Neural cell (in vitro differentiated cells): ENCODE measurements around the gene ADCK2. TPM values are rescaled to one million over a fixed set of nuclear protein-coding genes. Genes with fewer than 3 reads are reported as not detected.

Experiments used
- H2AFZ ChIP-seq: fragments of 200-600, 300-800 bp; sonication (generic), shearing (Covaris generic); 2 replicates; pipeline ENCODE4 v1.6.0; 2014; ENCODE audit warnings: low read depth, mild to moderate bottlenecking, antibody characterized with exemption, low read length, moderate library complexity
- H3F3A ChIP-seq: fragments of 200-600 bp; shearing (Covaris generic); 2 replicates; pipeline ENCODE4 v1.6.1; 2016; ENCODE audit warnings: mild to moderate bottlenecking, moderate library complexity, mixed read lengths, antibody characterized with exemption, low read length; ENCODE audit not compliant: insufficient read depth, poor library complexity, severe bottlenecking
- H3K27ac ChIP-seq: fragments of 200-600, 300-800 bp; sonication (generic), shearing (Covaris generic); 2 replicates; pipeline ENCODE4 v1.5.1; 2014; ENCODE audit warnings: mild to moderate bottlenecking, low read length, moderate library complexity
- H3K27me3 ChIP-seq: fragments of 300-800, 200-600 bp; sonication (generic), shearing (Covaris generic); 2 replicates; pipeline ENCODE4 v1.6.0; 2014; ENCODE audit warnings: mild to moderate bottlenecking, low read depth, low read length, moderate library complexity; ENCODE audit not compliant: insufficient read depth
- H3K36me3 ChIP-seq: fragments of 300-800, 200-600 bp; sonication (generic), shearing (Covaris generic); 2 replicates; pipeline ENCODE4 v1.5.1; 2014; ENCODE audit warnings: mild to moderate bottlenecking, antibody characterized with exemption, low read length, moderate library complexity; ENCODE audit not compliant: insufficient read depth
- H3K4me2 ChIP-seq: fragments of 300-800, 200-600 bp; sonication (generic), shearing (Covaris generic); 2 replicates; pipeline ENCODE4 v1.6.0; 2014; ENCODE audit warnings: mild to moderate bottlenecking, low read length
- H3K4me3 ChIP-seq: fragments of 300-800, 200-600 bp; sonication (generic), shearing (Covaris generic); 2 replicates; pipeline ENCODE4 v1.5.1; 2014; ENCODE audit warnings: mild to moderate bottlenecking, low read length, moderate library complexity
- H3K79me2 ChIP-seq: fragments of 200-600 bp; shearing (Covaris generic); replicated peaks from 2 replicates; pipeline ENCODE4 v1.6.0; 2014; ENCODE audit warnings: mild to moderate bottlenecking, low read length, moderate library complexity; ENCODE audit not compliant: insufficient read depth
- H3K9ac ChIP-seq: fragments of 300-800, 200-600 bp; sonication (generic), shearing (Covaris generic); 2 replicates; pipeline ENCODE4 v1.6.1; 2016; ENCODE audit warnings: mild to moderate bottlenecking, low read length, mixed read lengths
- H3K9me2 ChIP-seq: fragments of 200-600 bp; shearing (Covaris generic); 2 replicates; pipeline ENCODE4 v1.6.1; 2016; ENCODE audit warnings: mild to moderate bottlenecking, low read length, mixed read lengths; ENCODE audit not compliant: insufficient read depth
- H3K9me3 ChIP-seq: fragments of 200-600, 300-800 bp; sonication (generic), shearing (Covaris generic); 2 replicates; pipeline ENCODE4 v1.6.1; 2016; ENCODE audit warnings: mild to moderate bottlenecking, mixed run types, low read length, moderate library complexity, mixed read lengths
- H4K20me1 ChIP-seq: fragments of 200-600 bp; shearing (Covaris generic); 2 replicates; pipeline ENCODE4 v1.6.1; 2016; ENCODE audit warnings: mild to moderate bottlenecking, mixed run types; ENCODE audit not compliant: insufficient read depth
- EP300 ChIP-seq: fragments of 450-650 bp; conservative IDR thresholded peaks from 2 replicates; pipeline ENCODE4 v1.6.1; 2014; ENCODE audit warnings: antibody characterized with exemption, mild to moderate bottlenecking, moderate library complexity; ENCODE audit not compliant: poor library complexity, severe bottlenecking
- EZH2 ChIP-seq: fragments of 200-600, 300-800 bp; shearing (Covaris generic), sonication (generic); IDR thresholded peaks from 2 replicates; pipeline ENCODE4 v1.6.1; 2014; ENCODE audit warnings: antibody characterized with exemption, low read length, borderline replicate concordance, mild to moderate bottlenecking; ENCODE audit not compliant: insufficient read depth, poor library complexity, severe bottlenecking
- MXI1 ChIP-seq: fragments of 450-650 bp; conservative IDR thresholded peaks from 2 replicates; pipeline ENCODE4 v1.6.1; 2014; ENCODE audit warnings: antibody characterized with exemption, mild to moderate bottlenecking; ENCODE audit not compliant: poor library complexity, severe bottlenecking
- POLR2AphosphoS5 ChIP-seq: IDR thresholded peaks from 2 replicates; pipeline ENCODE4 v1.6.1; 2012
- RAD21 ChIP-seq: fragments of 450-650 bp; conservative IDR thresholded peaks from 2 replicates; pipeline ENCODE4 v1.6.1; 2014; ENCODE audit warnings: antibody characterized with exemption, mild to moderate bottlenecking, moderate library complexity
- SMC3 ChIP-seq: fragments of 450-650 bp; conservative IDR thresholded peaks from 2 replicates; pipeline ENCODE4 v1.6.1; 2014; ENCODE audit warnings: antibody characterized with exemption, mild to moderate bottlenecking, moderate library complexity; ENCODE audit not compliant: poor library complexity
- TAF1 ChIP-seq: IDR thresholded peaks from 2 replicates; pipeline ENCODE4 v1.6.1; 2012; ENCODE audit warnings: low read depth
- polyA plus RNA-seq: library from polyadenylated mRNA; depleted of rRNA; stranded (reverse); fragments of >200 nt; gene quantifications from 2 replicates; pipeline ENCODE4 v1.2.3, GENCODE V29; 2014
- TF ChIP-seq, protein P1 (sequence below): fragments of 450-650 bp; IDR thresholded peaks from 2 replicates; pipeline ENCODE4 v1.5.1; 2014; ENCODE audit warnings: antibody characterized with exemption, mild to moderate bottlenecking, moderate library complexity; ENCODE audit not compliant: poor library complexity, severe bottlenecking

The ADCK2 gene
- polyA plus RNA-seq, 1 donor from 2014 or later = 20.2 TPM

DNA sequence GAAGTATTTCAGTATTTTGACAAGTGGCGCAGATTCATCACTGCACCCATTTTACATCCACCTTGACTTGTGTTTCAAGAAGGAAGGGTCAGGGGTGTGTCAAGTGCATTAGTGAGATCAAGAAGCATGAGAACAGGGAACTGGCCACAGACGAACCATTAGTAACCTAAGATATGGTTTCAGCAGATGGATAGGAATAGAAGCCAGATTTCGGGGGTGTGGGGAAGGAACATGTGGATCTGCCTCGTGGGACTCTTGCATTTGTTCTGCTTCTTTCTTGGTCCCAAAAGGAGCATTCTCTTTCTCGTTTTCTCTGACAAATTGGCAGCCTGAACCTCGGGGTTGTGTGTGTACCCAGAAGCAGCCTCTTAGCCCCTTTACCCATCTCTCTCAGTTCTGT lies 41.7 kb upstream of the ADCK2 start:
- no peak overlapping the region for H3K4me3 ChIP-seq
- H3F3A ChIP-seq = no peaks in the 10 kb centered on the region
- no peaks in the 10 kb centered on the region for H4K20me1 ChIP-seq
- no peak overlapping the region for H3K27ac ChIP-seq
- TF ChIP-seq SMC3 = no peak
- TF ChIP-seq, protein P1, sequence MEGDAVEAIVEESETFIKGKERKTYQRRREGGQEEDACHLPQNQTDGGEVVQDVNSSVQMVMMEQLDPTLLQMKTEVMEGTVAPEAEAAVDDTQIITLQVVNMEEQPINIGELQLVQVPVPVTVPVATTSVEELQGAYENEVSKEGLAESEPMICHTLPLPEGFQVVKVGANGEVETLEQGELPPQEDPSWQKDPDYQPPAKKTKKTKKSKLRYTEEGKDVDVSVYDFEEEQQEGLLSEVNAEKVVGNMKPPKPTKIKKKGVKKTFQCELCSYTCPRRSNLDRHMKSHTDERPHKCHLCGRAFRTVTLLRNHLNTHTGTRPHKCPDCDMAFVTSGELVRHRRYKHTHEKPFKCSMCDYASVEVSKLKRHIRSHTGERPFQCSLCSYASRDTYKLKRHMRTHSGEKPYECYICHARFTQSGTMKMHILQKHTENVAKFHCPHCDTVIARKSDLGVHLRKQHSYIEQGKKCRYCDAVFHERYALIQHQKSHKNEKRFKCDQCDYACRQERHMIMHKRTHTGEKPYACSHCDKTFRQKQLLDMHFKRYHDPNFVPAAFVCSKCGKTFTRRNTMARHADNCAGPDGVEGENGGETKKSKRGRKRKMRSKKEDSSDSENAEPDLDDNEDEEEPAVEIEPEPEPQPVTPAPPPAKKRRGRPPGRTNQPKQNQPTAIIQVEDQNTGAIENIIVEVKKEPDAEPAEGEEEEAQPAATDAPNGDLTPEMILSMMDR = no peak
- no peak for TF ChIP-seq EP300
- TF ChIP-seq TAF1 = no peak
- no peak for TF ChIP-seq RAD21
- peaks cover 11% of the 10 kb centered on the region for H3K79me2 ChIP-seq
- no peak overlapping the region for H3K9ac ChIP-seq
- no peaks in the 10 kb centered on the region for H3K9me2 ChIP-seq
- no peak overlapping the region for H2AFZ ChIP-seq
- no peaks in the 10 kb centered on the region for H3K27me3 ChIP-seq
- no peak overlapping the region for H3K4me2 ChIP-seq
- no peaks in the 10 kb centered on the region for H3K36me3 ChIP-seq
- H3K9me3 ChIP-seq = no peaks in the 10 kb centered on the region

DNA sequence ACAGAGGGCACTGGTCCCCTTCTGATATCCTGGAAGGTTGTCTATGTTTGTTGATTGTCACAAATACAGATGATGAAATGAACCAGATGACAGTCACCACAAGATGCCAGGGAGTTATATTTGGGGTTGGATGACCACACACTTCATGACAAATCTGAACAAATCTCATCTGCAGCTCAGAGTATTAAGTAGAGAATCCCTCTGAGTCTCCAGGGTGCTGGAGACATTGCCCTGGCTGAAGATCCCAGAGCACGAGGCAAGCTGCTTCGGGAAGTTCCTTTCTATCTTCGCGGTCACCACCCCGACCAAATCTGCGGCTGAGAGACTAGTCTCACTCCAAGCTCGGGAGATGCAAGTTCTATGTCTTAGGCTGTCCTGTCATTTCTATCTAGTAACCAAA lies 41.1 kb upstream of the ADCK2 start:
- no peak overlapping the region for H2AFZ ChIP-seq
- no peak for TF ChIP-seq MXI1
- TF ChIP-seq RAD21 = no peak
- TF ChIP-seq TAF1 = no peak
- TF ChIP-seq EZH2 = no peak
- no peak for TF ChIP-seq POLR2AphosphoS5
- TF ChIP-seq, protein P1 = no peak
- TF ChIP-seq SMC3 = no peak
- no peak for TF ChIP-seq EP300

DNA sequence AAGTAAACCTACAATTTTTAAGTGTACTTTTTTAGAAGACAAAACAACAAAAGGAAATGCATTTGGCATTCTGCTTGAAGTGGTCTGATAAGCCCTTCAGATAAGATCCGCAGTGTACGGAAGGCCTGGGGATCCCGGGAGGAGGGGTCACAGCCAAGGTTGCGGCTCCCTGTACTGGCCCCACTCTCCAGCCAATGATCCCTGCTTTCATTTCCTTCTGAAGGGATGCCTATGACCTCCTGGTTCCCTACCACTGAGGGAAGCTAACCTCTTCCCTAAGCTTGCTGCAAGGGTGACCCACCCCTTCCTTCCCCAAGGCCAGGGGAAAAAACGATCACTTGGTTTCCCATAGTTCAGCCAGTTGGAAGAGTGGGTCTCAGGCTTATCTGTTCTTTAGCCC lies 37.4 kb upstream of the ADCK2 start:
- Histone ChIP-seq H3K9ac (no peak overlapping the region), H2AFZ (no peak overlapping the region), H3K79me2 (peaks cover 33% of the 10 kb centered on the region), H3K27ac (no peak overlapping the region), H3F3A (no peaks in the 10 kb centered on the region), H3K36me3 (no peaks in the 10 kb centered on the region), H3K27me3 (no peaks in the 10 kb centered on the region), H4K20me1 (no peaks in the 10 kb centered on the region), H3K4me2 (no peak overlapping the region), H3K4me3 (no peak overlapping the region), H3K9me3 (no peaks in the 10 kb centered on the region), H3K9me2 (no peaks in the 10 kb centered on the region)
- TF ChIP-seq EP300 = no peak
- no peak for TF ChIP-seq RAD21
- TF ChIP-seq TAF1 = no peak
- no peak for TF ChIP-seq SMC3

More for the DNA sequence above, 41.1 kb upstream of the ADCK2 start:
- Histone ChIP-seq H3K27ac (no peak overlapping the region), H3K9me3 (no peaks in the 10 kb centered on the region), H3K4me2 (no peak overlapping the region), H3K9me2 (no peaks in the 10 kb centered on the region), H3K27me3 (no peaks in the 10 kb centered on the region), H3K36me3 (no peaks in the 10 kb centered on the region), H3F3A (no peaks in the 10 kb centered on the region), H3K4me3 (no peak overlapping the region), H3K79me2 (peaks cover 11% of the 10 kb centered on the region), H3K9ac (no peak overlapping the region), H4K20me1 (no peaks in the 10 kb centered on the region)
